Uterus (tissue), 2 donors: ENCODE results near the gene F10.

ENCODE experiments used
- POLR2A ChIP-seq, 2 donors: fragments of 450-650 bp; IDR thresholded peaks; one replicate each; pipeline ENCODE4 v1.6.1; 2016; ENCODE audit warnings: antibody characterized with exemption in 2 of 2, mild to moderate bottlenecking in 1 of 2, moderate library complexity in 1 of 2
- TF ChIP-seq, protein P1 (sequence below), 4 experiments: fragments of 200-600 bp in 2 of 4; fragments of 450-650 bp in 2 of 4; sonication (generic) in 2 of 4; IDR thresholded peaks; one replicate each; pipeline ENCODE4 v1.5.1; 2016 to 2019; ENCODE audit warnings: antibody characterized with exemption in 4 of 4, mild to moderate bottlenecking in 2 of 4, moderate library complexity in 1 of 4

DNA sequence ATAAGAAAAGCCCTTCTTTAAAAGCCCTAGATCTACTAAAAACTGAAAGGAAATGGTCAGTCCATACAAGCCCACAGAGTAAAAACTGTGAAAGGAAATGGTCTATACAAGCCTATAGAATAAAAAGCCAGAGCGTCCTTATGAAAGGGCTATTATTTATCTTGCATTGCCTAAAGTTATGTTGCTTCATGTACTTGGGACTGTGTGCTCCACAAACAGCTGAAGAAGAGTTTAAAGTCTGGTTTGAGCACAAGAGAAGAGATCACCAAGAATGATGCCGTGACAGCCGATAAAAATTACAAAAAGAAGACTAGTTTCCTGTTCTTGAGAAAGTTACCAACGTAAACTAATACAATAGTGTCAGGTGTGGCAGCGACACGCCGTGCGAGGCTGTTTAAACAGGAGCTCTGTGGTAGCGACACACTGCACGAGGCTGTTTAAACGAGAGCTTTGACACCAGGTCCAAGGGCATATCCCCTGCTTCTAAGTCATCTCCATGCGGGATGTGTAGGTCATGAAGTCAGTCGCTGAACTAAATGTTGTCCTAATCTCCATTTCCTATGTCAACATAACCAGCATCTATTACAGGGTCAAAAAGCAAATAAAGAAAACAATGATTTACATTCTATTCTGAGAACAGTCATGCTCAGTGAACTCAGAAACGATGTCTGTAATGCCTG is 61.0 kb downstream of the F10 start:
- TF ChIP-seq, protein P1, sequence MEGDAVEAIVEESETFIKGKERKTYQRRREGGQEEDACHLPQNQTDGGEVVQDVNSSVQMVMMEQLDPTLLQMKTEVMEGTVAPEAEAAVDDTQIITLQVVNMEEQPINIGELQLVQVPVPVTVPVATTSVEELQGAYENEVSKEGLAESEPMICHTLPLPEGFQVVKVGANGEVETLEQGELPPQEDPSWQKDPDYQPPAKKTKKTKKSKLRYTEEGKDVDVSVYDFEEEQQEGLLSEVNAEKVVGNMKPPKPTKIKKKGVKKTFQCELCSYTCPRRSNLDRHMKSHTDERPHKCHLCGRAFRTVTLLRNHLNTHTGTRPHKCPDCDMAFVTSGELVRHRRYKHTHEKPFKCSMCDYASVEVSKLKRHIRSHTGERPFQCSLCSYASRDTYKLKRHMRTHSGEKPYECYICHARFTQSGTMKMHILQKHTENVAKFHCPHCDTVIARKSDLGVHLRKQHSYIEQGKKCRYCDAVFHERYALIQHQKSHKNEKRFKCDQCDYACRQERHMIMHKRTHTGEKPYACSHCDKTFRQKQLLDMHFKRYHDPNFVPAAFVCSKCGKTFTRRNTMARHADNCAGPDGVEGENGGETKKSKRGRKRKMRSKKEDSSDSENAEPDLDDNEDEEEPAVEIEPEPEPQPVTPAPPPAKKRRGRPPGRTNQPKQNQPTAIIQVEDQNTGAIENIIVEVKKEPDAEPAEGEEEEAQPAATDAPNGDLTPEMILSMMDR (IDR thresholded peaks at IDR 0.05) = no peak
- TF ChIP-seq POLR2A (IDR thresholded peaks at IDR 0.05) = no peak
